Gastroesophageal sphincter (tissue), 3 donors: ENCODE measurements around the gene RIC8B.

Experiments
- POLR2AphosphoS5 ChIP-seq: sonication (generic); formaldehyde crosslinking; IDR thresholded peaks from one replicate; pipeline ENCODE4 v1.6.1; 2017; ENCODE audit warnings: antibody characterized with exemption
- TF ChIP-seq, protein P1 (sequence below), 4 experiments: fragments of 200-600 bp in 2 of 4; fragments of 450-650 bp in 2 of 4; sonication (generic) in 1 of 4; IDR thresholded peaks; one replicate each; pipeline ENCODE4 v1.5.1; 2017 to 2019; ENCODE audit warnings: antibody characterized with exemption in 4 of 4, mild to moderate bottlenecking in 2 of 4, moderate library complexity in 2 of 4

DNA sequence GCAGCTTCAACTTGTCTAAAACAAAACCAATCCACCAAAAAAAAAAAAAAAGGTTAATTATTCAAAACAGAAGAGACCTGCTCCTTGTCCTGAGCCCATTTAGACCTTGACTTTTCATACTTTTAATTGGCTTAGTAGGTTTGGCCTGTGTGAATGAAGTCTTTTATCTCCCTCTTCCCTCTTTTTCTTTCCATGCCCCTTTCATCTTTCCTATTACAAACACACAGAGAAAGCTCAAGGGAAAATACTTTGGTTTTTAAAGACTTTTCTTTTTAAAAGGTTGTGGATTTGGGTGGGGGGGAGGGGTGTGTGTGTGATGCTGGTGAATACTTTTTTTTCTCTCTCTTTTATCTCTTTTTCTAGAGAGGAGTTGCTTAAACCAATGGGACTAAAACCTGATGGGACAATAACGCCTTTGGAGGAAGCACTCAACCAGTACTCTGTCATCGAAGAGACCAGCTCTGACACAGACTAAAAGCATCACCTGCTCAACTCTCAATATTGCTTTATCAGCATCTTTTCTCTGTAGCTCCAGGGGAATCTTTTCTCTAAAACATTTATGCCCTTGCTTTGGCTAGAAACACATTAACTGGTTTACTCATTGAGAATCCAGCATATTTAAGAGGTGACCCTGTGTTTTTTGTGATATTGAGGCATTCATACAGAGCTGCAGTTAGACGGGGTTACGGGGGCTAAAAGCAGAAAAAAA is 111.2 kb downstream of the RIC8B start:
- TF ChIP-seq POLR2AphosphoS5 = no peak
- TF ChIP-seq, protein P1, sequence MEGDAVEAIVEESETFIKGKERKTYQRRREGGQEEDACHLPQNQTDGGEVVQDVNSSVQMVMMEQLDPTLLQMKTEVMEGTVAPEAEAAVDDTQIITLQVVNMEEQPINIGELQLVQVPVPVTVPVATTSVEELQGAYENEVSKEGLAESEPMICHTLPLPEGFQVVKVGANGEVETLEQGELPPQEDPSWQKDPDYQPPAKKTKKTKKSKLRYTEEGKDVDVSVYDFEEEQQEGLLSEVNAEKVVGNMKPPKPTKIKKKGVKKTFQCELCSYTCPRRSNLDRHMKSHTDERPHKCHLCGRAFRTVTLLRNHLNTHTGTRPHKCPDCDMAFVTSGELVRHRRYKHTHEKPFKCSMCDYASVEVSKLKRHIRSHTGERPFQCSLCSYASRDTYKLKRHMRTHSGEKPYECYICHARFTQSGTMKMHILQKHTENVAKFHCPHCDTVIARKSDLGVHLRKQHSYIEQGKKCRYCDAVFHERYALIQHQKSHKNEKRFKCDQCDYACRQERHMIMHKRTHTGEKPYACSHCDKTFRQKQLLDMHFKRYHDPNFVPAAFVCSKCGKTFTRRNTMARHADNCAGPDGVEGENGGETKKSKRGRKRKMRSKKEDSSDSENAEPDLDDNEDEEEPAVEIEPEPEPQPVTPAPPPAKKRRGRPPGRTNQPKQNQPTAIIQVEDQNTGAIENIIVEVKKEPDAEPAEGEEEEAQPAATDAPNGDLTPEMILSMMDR (IDR thresholded peaks at IDR 0.05) = no peak
